Karpas-422 (cell line): Measurements from ENCODE around the gene SORT1. TPM values are rescaled to one million over a fixed set of nuclear protein-coding genes. Genes with fewer than 3 reads are reported as not detected.

ENCODE experiments used
- DNase-seq: peaks from one replicate; pipeline ENCODE4 v3.0.0-alpha.2; 2015
- H2AFZ ChIP-seq: fragments of 200-600 bp; sonication (generic); 2 replicates; pipeline ENCODE4 v1.6.1; 2014; ENCODE audit warnings: antibody characterized with exemption, low read length, mixed read lengths
- H3K27ac ChIP-seq: fragments of 200-600 bp; sonication (generic); 2 replicates; pipeline ENCODE4 v1.5.1; 2014; ENCODE audit warnings: mild to moderate bottlenecking, low read length, moderate library complexity
- H3K27me3 ChIP-seq: fragments of 200-600 bp; sonication (generic); 2 replicates; pipeline ENCODE4 v1.6.1; 2014; ENCODE audit warnings: low read length, mixed read lengths
- H3K36me3 ChIP-seq: fragments of 200-600 bp; sonication (generic); 2 replicates; pipeline ENCODE4 v1.6.1; 2014; ENCODE audit warnings: low read length, mixed read lengths; ENCODE audit not compliant: insufficient read depth
- H3K4me1 ChIP-seq: fragments of 200-600 bp; sonication (generic); 2 replicates; pipeline ENCODE4 v1.6.1; 2014; ENCODE audit warnings: mild to moderate bottlenecking, low read length, mixed read lengths
- H3K4me2 ChIP-seq: fragments of 200-600 bp; sonication (generic); 2 replicates; pipeline ENCODE4 v1.6.1; 2014; ENCODE audit warnings: low read length, low read depth, mild to moderate bottlenecking; ENCODE audit not compliant: poor library complexity, severe bottlenecking
- H3K4me3 ChIP-seq: fragments of 200-600 bp; sonication (generic); 2 replicates; pipeline ENCODE4 v1.5.1; 2014; ENCODE audit warnings: mild to moderate bottlenecking, antibody characterized with exemption, low read length, mixed read lengths
- H3K79me2 ChIP-seq: fragments of 200-600 bp; sonication (generic); 2 replicates; pipeline ENCODE4 v1.6.1; 2014; ENCODE audit warnings: mild to moderate bottlenecking, low read length, mixed read lengths
- H3K9ac ChIP-seq: fragments of 200-600 bp; sonication (generic); 2 replicates; pipeline ENCODE4 v1.6.0; 2014; ENCODE audit warnings: low read length
- H3K9me2 ChIP-seq: fragments of 200-600 bp; sonication (generic), shearing (Covaris generic); replicated peaks from 2 replicates; pipeline ENCODE4 v1.6.0; 2014; ENCODE audit warnings: mild to moderate bottlenecking, low read length, moderate library complexity; ENCODE audit not compliant: insufficient read depth
- H3K9me3 ChIP-seq: fragments of 300-700, 200-600 bp; sonication (generic); 2 replicates; pipeline ENCODE4 v1.6.1; 2014; ENCODE audit warnings: low read length, mixed read lengths
- H4K20me1 ChIP-seq: fragments of 200-600 bp; sonication (generic); 2 replicates; pipeline ENCODE4 v1.6.1; 2014; ENCODE audit warnings: mild to moderate bottlenecking, antibody characterized with exemption, low read length, low read depth; ENCODE audit not compliant: insufficient read depth
- total RNA-seq: library from RNA; depleted of rRNA; stranded (reverse); fragments of >200 nt; shearing (Covaris generic); gene quantifications from 2 replicates; pipeline ENCODE4 v1.2.3, GENCODE V29; 2014; ENCODE audit warnings: low replicate concordance

SORT1 gene
- total RNA-seq, 1 experiment from 2014 or later = 0.04 TPM

GRCh38 chr1:109282497-109282951 is 115.2 kb downstream of the SORT1 start:
- Histone ChIP-seq H2AFZ (peak overlapping the region; percentile 76), H3K27me3 (no peaks in the 10 kb centered on the region), H3K9ac (peak overlapping the region; percentile 88), H3K36me3 (no peaks in the 10 kb centered on the region), H4K20me1 (no peaks in the 10 kb centered on the region), H3K4me1 (peaks cover 24% of the 10 kb centered on the region), H3K9me3 (no peaks in the 10 kb centered on the region), H3K27ac (no peak overlapping the region), H3K4me3 (peak overlapping the region; percentile 87), H3K79me2 (no peaks in the 10 kb centered on the region), H3K4me2 (peak overlapping the region; percentile 86), H3K9me2 (no peaks in the 10 kb centered on the region)
- no peak for DNase-seq

- Histone ChIP-seq H3K9ac (peak overlapping the region; percentile 88), H3K4me3 (peak overlapping the region; percentile 87)
These were observed 115.8 kb downstream of the SORT1 start for GRCh38 chr1:109281680-109282496.

GRCh38 chr1:109280862-109281261 is 116.9 kb downstream of the SORT1 start:
- Histone ChIP-seq H3K9ac (no peak overlapping the region), H3K36me3 (no peaks in the 10 kb centered on the region), H3K4me1 (peaks cover 27% of the 10 kb centered on the region), H3K27me3 (no peaks in the 10 kb centered on the region), H3K9me2 (no peaks in the 10 kb centered on the region), H2AFZ (no peak overlapping the region), H3K79me2 (no peaks in the 10 kb centered on the region), H3K9me3 (no peaks in the 10 kb centered on the region), H4K20me1 (no peaks in the 10 kb centered on the region), H3K4me3 (no peak overlapping the region), H3K27ac (no peak overlapping the region), H3K4me2 (no peak overlapping the region)
- no peak for DNase-seq

More at GRCh38 chr1:109281680-109282496, 115.8 kb downstream of the SORT1 start:
- Histone ChIP-seq H3K4me2 (peak overlapping the region; percentile 86), H3K79me2 (no peaks in the 10 kb centered on the region), H4K20me1 (no peaks in the 10 kb centered on the region), H3K27me3 (no peaks in the 10 kb centered on the region), H3K9me2 (no peaks in the 10 kb centered on the region), H3K27ac (no peak overlapping the region), H3K36me3 (no peaks in the 10 kb centered on the region), H3K9me3 (no peaks in the 10 kb centered on the region), H2AFZ (no peak overlapping the region; the same call in 1 of the 2 replicates), H3K4me1 (peaks cover 27% of the 10 kb centered on the region)
- no peak for DNase-seq

- Histone ChIP-seq H3K4me2 (no peak overlapping the region), H4K20me1 (no peaks in the 10 kb centered on the region), H3K9ac (no peak overlapping the region), H3K27ac (no peak overlapping the region), H3K36me3 (no peaks in the 10 kb centered on the region), H3K9me2 (no peaks in the 10 kb centered on the region), H3K79me2 (no peaks in the 10 kb centered on the region), H2AFZ (no peak overlapping the region), H3K9me3 (no peaks in the 10 kb centered on the region), H3K4me1 (peaks cover 25% of the 10 kb centered on the region), H3K27me3 (no peaks in the 10 kb centered on the region), H3K4me3 (no peak overlapping the region)
- no peak for DNase-seq
These were observed 118.0 kb downstream of the SORT1 start for GRCh38 chr1:109279615-109280278.

GRCh38 chr1:109277434-109278204 is 120.1 kb downstream of the SORT1 start:
- no peaks in the 10 kb centered on the region for H4K20me1 ChIP-seq
- H3K4me1 ChIP-seq = peaks cover 13% of the 10 kb centered on the region
- no peaks in the 10 kb centered on the region for H3K36me3 ChIP-seq
- H3K9me2 ChIP-seq = no peaks in the 10 kb centered on the region
- DNase-seq = peak; percentile 88
- H3K9me3 ChIP-seq = no peaks in the 10 kb centered on the region
- no peak overlapping the region for H2AFZ ChIP-seq
- no peak overlapping the region for H3K27ac ChIP-seq
- no peak overlapping the region for H3K4me3 ChIP-seq
- no peak overlapping the region for H3K4me2 ChIP-seq
- H3K9ac ChIP-seq = no peak overlapping the region
- no peaks in the 10 kb centered on the region for H3K27me3 ChIP-seq
- H3K79me2 ChIP-seq = no peaks in the 10 kb centered on the region

- Histone ChIP-seq H3K4me1 (peaks cover 4% of the 10 kb centered on the region), H3K9me3 (no peaks in the 10 kb centered on the region), H2AFZ (no peak overlapping the region), H3K79me2 (no peaks in the 10 kb centered on the region), H4K20me1 (no peaks in the 10 kb centered on the region), H3K27ac (no peak overlapping the region), H3K9ac (no peak overlapping the region), H3K9me2 (no peaks in the 10 kb centered on the region), H3K4me2 (no peak overlapping the region), H3K27me3 (no peaks in the 10 kb centered on the region), H3K4me3 (no peak overlapping the region), H3K36me3 (no peaks in the 10 kb centered on the region)
- no peak for DNase-seq
These were observed 121.9 kb downstream of the SORT1 start for GRCh38 chr1:109275706-109276345.

GRCh38 chr1:109274533-109275476 is 122.9 kb downstream of the SORT1 start:
- H3K9me3 ChIP-seq = no peaks in the 10 kb centered on the region

More at GRCh38 chr1:109274533-109275476, 122.9 kb downstream of the SORT1 start:
- no peaks in the 10 kb centered on the region for H3K27me3 ChIP-seq
- no peaks in the 10 kb centered on the region for H3K9me2 ChIP-seq
- H3K79me2 ChIP-seq = no peaks in the 10 kb centered on the region
- H4K20me1 ChIP-seq = no peaks in the 10 kb centered on the region
- no peak overlapping the region for H3K9ac ChIP-seq
- DNase-seq = no peak
- peaks cover 4% of the 10 kb centered on the region for H3K4me1 ChIP-seq
- H3K27ac ChIP-seq = no peak overlapping the region
- H3K4me3 ChIP-seq = no peak overlapping the region
- H3K36me3 ChIP-seq = no peaks in the 10 kb centered on the region
- no peak overlapping the region for H2AFZ ChIP-seq
- no peak overlapping the region for H3K4me2 ChIP-seq
